T-helper 1 cell treated with Interleukin-12 subunit alpha and Interleukin-12 subunit beta and Interleukin-4 antibody, amounts not matched to agents 30 ng/mL and 1 ng/mL, for 36 hours (primary cell): ENCODE results near the gene PDE10A. TPM values are rescaled to one million over a fixed set of nuclear protein-coding genes. Genes with fewer than 3 reads are reported as not detected.

ENCODE experiments used
- intact Hi-C: fragments of 100-400 bp; cut with micrococcal nuclease; formaldehyde crosslinking; loops from one replicate; pipeline ENCODE4 v1.15.1; 2024
- total RNA-seq: library from RNA; stranded (reverse); gene quantifications from 2 replicates; pipeline ENCODE4 v1.2.3, GENCODE V29; 2022

The PDE10A gene
- total RNA-seq, 1 donor from 2014 or later: not detected

DNA sequence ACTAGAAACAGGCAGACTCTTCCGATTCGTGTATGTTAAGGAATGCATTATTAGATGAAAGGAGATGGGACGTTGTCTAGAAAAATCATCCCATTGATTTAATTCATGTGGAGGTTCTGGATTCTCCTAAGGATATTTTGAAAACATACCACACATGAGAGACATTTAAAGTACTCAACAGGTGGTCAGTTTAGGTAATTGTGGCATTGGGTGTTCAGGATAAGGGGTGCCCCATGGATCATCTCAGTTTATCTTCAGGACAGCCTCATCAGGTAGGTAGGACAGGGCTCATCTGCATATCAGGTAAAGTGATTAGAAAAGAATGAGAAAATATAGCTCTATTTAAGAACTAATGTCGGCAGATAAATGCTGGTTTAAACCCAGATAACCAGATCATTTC, 15.9 kb upstream of the PDE10A start:
- intact Hi-C loops: no loop called here

DNA sequence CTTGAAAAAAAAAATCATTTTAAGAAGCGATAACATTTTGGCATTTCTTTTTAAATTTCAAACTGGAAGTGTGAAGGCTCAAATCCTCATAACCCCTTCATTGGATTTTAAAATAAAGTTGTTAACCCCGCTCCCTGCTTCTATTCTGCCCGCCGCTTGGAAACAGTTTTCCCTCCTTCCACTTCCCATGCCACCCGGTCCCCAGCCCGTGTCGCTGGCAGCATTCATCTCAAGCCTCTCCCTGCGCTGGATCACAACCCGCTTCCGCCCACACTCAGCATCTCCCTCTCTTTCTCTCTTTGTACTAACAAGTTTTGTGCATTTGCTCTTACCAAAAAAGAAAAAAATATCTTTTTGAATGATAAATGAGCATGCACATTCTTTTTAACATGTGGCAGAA, 15.4 kb upstream of the PDE10A start:
- intact Hi-C loops: no loop called here

DNA sequence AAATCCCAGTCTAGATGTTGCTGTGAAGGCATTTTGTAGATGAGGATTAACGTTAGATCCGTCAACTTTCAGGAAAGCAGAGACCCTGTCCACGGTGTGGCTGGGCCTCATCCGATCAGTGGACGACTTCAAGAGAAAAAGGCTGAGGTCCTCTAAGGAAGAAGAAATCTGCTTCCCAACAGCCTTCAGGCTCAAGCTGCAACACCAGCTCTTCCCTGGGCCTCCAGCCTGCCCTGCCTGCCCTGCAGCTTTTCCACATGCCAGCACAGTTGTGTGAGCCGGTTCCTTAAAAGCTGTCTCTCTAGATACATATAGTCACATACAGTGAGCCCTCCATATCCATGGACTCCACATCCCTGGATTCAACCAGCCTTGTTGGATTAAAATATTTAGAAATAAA, 14.1 kb upstream of the PDE10A start:
- intact Hi-C loops: no loop called here

DNA sequence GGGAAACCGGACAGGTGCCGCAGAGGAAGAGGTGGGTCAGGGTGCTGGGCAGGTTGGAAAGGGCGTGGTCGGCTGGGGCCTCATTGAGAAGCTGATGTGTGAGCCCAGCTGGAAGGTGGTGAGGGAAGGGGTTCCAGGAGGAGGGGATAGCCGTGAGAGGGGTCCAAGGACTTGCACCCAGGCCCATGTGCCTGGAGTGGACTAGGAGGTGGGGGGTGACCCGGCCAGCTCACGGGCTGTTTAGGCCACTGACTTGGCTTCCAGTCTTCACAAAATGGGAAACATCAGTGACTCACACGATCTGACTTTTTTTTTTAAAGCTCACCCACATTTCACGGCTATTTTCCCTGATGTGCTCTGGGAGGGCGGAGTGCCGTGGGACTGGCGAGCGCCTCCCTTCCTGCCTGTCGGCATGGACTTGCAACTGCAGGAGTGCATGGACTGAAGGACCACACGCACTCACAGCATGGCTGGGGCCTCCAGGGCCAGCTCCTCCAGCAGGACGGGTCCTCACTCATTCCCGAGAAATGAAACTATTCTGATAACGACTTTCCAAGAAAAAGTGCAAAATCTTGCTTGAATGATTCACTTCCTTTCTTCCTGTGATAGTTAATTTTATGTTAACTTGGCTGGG, 13.5 kb upstream of the PDE10A start:
- intact Hi-C loops: no loop called here

DNA sequence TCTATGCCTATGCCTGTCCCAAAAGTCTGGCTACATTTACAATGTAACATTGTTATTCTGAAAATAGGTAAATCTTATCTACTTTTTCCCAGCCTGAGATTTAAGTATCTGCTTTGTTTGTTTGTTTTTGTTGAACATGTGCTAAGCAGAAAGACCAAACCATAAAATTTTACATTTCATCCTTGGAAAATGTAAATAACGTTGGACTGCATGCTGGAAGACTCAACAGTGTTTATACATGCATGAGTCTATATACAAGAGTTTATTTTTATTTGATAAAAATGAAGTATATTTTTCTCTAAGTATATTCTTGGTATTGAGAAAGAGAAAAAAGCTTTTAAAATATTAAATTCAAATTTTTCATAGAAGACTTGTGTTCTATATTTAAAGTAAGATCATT, 12.1 kb upstream of the PDE10A start:
- intact Hi-C loops: no loop called here

DNA sequence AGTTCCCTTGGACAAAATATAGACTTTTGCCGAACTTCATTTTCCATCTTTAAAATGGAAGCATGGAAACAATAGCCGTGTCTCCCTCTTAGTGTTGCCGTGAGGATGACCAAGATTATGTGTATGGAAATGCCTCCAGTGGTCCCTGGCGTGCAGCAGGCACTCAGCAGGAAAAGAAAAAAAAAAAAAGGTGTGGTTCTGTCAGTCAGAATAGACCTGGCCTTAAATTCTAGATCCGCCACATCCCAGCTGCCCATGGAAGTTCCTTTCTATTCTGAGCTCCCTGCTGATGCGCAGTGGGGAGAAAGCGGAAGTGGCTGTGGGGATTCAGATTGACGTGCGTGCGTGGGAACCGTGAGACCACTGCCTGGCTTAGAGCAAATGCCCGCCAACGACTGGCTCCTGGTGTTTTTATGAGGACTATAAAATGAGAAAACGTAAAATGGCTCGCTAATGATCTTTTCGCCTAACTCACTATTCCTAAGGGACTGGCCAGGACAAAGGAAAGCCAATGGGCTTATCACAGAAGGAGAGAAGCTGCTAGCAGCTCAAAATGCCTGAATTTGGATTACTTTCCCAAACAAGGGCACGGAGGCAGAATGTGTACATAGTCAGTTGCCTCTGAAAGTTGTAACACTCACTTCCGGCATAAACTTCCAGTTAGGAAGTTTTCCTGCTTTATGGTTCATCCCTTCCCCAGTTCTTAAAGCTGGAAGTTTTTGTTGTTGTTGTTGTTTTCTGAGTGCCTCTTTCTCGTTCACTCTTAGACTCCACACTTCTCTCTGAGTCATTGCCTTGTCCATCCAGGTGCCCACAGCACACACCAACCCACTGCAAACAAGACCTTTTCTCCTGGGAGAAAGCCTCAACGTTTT, 11.4 kb upstream of the PDE10A start:
- intact Hi-C loops: no loop called here

DNA sequence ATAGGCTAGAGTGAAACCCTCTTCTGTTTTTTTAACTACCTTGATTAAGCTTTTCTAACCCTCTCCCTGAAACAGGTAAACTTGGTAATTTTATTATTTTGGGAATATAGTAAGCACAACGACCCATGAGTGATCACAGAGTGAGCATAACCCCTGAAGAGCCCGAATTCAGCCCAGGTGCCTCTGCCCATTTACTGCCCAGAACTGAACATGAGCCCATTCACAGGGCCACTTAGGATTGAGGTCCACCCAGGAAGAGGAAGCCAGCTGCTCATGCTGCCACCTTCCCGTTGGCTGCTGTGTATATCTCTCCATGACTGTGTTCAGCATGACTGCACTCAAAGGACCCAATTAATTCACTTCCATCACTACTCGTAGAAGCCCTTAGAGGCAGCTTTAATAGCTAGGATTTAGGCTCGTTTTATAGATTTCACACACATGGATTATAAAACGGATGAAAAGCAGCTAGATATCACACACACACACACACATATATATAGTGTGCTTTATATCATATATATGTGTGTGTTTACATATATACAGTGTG, 8.3 kb upstream of the PDE10A start:
- intact Hi-C loops: no loop called here

DNA sequence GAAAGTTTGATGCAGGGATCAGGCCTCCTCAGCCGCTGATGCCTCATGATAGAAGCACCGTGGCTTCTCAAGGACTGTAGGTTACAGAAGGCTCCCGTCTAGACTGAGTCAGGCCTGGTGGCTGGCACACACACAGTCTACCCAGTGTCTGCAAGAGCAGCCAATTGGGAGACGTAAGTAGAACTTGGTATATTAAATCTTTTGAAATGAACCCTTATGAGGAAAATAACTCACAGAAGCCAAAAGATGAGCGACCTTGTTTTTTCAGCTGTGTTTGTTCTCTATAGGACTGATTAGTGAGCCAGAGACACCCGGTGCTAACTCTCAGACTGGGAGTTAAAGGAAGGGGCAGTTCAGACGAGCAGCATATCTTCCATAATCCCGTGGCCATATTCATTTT, 5.9 kb upstream of the PDE10A start:
- intact Hi-C loops: loop anchor here (5.0 to 10.0 kb wide), 2 partner anchors 183 to 336 kb away; no protein-coding TSS in a partner anchor

DNA sequence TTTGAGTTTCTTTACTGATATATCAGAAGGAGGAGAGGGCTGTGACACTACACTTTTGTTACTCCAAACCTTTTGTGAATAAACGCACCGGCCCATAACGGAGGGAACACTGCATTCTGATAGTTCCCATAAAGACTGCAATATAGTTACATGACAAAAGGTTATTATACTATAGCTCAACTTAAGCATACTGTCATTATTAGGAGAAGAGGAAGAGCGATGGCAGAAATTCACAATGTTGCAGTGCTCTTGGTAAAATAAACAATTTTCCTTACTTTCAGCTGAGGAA, 2.3 kb upstream of the PDE10A start:
- intact Hi-C loops: loop anchor here (5.0 to 10.0 kb wide), 2 partner anchors 187 to 339 kb away; no protein-coding TSS in a partner anchor

DNA sequence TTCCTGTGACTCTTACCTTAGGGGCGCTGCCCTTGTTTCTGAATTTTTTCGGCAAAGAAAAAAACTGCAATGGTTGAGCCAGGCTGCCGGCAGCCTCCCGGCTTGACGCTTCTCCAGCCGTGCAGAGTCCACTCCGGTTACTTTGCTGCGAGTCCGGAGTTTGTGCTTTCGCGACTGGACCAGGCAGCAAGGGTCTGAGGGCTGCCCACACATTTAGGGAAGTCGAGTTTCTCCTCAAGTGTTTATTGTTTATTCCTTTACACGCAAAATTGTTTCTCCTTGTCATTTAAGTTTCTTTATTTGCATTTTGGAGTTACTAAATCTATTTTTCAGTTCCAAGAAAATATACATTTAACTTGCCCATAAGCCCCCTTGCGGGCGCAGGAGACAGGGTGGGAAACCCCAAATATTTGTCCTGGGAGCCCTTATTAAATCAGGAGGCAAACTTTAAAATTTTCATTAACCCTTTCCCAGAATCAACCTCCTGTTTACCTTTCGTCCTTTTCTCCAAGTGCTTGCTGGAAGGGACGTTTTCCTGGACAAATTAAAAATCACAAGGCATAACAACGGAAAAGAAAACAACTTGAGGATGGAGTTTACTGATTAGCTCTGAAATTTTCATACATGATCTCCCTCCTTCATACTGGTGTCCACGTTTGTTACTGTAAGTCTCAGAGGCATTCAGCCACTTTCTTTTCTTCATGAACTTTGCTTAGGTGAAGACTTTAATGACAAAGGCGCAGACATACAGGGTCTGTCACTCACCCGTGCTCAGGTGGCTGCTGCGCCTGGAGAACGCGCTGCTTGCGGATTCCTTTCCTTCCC, 1.7 kb upstream of the PDE10A start:
- intact Hi-C loops: loop anchor here (5.0 to 10.0 kb wide), 2 partner anchors 188 to 340 kb away; no protein-coding TSS in a partner anchor

DNA sequence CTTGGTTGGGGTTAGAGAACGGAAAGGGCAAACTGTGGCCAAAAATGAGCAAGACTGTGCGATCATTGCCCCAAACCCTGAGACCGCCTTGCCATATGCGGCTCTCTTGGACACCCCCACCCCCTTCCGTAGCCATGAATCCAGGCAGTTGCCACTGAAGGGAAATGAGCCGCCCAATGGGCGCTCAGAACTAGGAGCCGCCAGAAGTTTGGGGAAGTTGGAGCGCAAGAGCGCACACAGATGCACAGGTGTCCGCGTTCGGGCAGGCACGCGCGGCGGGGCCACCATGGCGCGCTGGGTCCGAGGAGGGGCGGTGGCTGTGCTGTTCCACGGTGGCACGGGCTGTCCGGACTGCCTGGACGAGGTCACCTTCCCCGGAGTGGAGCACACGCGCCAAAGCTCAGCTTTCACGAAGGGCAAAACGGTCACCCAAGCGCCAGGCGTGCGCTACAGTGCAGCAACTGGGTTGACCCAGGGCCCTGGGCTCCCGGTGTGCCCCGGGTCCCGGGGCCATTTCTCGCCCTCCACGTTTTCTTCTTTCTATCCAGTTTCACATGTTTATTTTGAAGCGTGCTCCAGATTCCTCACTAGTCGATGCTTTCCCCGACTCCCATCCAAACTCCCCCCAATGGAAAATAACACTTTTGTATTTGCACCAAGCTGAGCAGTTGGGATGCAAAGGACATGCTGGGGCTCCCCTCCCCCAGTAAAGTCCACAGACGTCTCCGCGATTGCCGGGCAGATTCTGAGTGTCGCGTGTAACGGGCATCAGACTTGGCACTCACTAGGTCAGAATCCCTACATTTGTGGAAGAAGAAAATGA, 906 bp upstream of the PDE10A start:
- intact Hi-C loops: loop anchor here (10.0 kb wide), 1 partner anchor 341 kb away; no protein-coding TSS in a partner anchor

DNA sequence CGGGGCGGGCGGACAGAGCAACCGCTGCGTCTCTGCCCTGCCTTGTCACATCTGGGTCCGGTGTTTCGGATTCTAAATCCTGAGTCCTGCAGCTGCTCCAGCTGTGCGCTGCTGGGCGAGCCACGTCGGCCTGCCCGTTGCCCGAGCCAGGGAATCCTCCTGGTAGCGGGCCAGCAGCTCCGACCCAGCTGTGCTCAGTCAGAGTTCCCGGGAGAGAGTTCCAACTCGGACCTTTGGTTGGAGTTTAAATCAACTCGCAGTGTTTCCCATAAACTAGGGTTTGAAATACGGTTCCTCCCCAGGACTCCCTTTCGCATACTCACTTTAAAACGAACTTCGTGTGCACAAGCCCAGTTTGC, 315 bp upstream of the PDE10A start:
- intact Hi-C loops: loop anchor here (10.0 kb wide), 1 partner anchor 341 kb away; no protein-coding TSS in a partner anchor

DNA sequence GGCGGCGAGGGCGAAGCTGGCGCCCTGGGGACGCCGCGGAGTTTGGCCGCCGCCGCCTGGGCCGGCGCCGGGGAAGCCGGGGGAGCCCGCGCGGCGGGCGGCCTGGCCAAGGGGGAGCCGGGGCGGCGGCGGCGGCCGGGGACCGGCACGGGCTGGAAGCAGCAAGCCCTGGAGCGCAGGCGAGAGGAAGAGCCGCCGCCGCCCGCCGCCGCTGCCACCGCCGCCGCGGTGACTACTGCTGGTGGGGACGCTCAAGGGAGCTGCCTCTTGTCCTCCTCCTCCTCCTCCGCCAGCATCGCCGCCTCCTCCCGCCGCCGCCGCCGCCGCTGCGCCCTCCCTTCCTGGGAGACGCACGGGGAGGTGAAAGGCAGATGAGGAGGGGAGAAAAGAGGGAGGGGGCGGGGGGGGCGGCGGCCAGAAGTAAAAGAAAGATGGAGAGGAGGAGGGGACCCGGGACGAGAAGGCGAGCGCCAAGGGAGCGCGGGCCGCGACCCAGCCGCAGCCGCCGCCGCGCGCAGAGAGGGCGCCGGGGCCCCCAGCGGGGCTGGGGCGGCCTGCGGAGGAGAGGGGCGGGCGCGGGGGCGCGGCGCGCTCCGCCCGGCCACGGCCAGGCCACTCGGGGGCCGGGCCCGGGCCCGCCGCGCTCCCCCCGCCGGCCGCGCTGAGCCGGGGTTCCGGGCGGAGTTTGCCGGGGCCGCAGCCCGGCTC, 846 bp downstream of the PDE10A start:
- intact Hi-C loops: loop anchor here (10.0 kb wide), 1 partner anchor 343 kb away; no protein-coding TSS in a partner anchor

DNA sequence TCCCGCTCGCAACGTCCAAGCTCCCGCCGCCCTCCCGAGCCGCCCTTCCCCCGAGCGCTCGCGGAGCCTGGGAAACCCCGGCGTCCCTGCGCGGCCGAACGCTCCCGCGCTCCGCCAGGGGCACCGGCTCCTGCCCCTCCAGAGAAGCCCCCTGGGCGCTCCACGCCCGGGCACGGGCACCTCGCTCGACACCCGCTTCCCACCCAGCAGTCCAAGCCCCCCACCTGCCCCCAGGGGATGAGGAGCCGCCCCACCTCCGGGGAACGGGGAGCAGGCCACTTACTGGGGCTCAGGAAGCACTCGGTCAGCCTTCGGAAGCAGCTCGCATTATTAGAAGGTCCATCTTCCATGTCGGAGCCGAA, 1.4 kb downstream of the PDE10A start:
- intact Hi-C loops: loop anchor here (10.0 kb wide), 1 partner anchor 343 kb away; no protein-coding TSS in a partner anchor

DNA sequence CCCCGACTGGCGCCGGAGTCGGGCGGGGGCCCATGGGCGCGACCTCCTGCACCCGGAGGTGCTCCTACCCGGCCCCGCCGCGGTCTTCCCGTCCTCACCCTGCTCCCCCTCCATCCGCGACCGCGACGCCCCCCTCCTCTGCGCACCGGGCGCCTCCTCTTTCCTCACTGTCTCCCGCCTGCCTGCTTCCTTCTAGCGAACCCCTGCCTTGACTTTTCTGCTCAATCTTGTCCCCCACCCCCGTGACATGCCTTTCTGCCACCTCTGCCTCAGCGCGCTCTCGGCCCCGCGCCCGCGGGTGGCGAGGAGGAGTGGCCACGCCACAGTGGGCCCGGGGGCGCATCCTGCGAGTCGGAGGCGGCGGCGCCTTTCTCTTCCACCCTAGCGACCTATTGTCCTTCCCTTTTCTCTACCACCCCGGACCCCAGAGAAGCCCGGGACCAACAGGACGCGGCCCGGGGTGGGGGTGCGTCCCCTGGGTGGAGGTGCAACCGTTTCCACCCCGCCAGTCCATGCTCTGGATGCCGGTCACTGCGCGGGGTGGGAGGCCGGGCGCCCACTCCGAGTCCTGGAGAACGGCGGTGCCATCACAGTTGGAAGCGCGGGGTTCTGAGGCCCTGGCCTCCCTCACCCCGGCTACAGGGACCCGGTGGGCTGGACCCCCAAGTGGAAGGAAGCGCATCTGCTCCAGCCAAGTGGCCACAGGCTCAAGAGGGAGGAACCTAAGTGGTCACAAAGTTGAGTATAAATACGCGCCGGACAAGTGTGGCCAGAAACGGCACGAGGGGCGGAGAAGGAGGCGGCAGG, 2.0 kb downstream of the PDE10A start:
- intact Hi-C loops: loop anchor here (10.0 kb wide), 1 partner anchor 344 kb away; no protein-coding TSS in a partner anchor

DNA sequence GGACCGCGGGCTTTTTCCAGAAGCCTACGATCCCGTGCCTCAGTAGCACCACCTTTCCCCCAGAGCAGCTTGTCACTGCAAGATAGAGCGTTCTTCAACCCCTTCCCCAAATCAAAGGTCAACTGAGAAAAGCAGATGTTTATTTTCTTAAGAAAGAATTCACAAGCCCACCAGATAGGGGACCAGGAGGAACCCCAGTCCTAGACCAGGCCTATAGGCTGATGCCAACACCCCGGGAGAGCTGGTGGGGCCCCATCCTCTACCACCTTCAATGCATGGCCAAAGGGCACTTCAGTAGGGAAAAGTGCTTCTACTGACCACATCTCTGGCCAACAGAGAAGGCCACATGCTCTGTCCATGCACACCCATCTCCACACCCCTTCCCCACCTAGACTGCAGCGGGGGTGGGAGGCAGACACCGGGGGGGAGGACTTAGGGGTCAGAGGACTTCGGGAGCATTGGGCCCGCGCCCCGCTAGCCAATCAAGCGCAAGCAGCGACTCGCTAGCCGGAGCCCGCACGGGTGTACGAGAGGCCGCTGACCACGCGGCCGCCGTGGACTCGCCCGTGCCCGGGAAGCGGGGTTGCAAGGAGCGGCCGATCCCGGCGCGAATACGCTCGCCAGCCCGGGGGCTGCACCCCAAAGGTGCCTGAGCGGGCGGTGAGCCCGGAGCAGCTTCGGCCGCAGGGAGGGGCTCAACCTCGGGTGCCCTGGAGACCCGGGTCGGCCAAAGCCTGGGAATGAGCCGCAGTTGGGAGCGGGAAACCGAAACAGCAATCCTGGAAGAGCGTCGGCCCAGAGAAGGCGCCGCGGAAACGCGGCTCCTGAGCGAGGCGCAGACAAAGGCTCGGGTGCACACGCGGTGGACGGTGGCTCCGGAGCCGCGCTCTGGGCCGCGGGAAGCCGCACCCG, 2.8 kb downstream of the PDE10A start:
- intact Hi-C loops: loop anchor here (10.0 kb wide), 1 partner anchor 345 kb away; no protein-coding TSS in a partner anchor

DNA sequence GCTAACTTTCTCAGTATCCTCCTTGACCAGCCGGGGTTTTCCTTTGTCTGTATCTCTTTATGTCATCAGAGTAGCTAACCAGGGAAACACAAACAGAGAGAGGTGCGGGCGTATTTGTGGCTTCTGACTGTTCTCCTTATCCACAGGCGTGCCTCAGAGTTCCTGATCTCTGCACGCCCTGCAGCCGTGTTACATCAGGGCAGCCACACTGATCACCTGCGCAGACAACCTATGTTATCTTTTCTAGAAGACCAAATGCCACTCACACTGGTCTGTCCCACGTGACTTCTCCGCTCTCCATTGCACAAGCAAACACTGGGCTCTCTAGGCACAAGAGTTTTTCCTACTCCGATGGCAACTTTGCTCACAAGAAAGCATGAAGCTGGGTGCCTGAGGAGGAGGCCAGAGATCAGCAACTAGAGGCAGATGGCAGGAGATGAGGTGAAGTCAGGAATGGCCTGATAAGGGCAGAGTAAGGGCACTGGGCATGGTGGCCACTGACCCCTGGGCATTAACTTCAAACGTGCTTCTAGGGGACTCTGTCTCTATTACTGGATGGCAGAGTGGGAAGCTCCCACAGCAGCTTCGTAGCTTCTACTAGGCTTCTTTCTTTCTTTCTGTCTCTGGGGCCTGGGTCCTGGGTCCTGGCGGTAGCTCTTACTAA, 4.5 kb downstream of the PDE10A start:
- intact Hi-C loops: no loop called here

DNA sequence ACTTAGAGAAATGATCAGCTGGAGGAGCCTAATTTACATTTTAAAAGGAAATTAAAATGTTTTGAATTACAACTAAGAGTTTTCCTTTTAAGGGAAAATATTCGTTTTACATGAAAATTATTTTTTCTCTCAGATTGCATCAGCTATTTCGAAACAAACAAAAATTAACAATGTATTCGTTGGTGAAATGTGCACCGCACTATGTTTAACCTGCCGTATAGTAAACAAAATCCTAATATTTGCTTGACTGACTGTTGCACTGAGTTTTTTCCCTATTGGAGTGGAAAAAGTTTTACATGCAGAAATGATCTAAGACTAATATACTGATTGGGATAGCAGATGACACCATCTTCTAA, 5.7 kb downstream of the PDE10A start:
- intact Hi-C loops: no loop called here
